HG03135 (cell line): ENCODE data around the gene SUSD6.
A peak's percentile ranks its signal among the peaks of the same experiment; 100 is the strongest.

ENCODE experiments used
- ATAC-seq: cut with Tn5 transposase; IDR thresholded peaks from one replicate; pipeline ENCODE4 v1.9.1; 2021; ENCODE audit warnings: mild to moderate bottlenecking, moderate library complexity; ENCODE audit not compliant: unreplicated experiment

SUSD6 gene, protein sequence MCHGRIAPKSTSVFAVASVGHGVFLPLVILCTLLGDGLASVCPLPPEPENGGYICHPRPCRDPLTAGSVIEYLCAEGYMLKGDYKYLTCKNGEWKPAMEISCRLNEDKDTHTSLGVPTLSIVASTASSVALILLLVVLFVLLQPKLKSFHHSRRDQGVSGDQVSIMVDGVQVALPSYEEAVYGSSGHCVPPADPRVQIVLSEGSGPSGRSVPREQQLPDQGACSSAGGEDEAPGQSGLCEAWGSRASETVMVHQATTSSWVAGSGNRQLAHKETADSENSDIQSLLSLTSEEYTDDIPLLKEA

DNA sequence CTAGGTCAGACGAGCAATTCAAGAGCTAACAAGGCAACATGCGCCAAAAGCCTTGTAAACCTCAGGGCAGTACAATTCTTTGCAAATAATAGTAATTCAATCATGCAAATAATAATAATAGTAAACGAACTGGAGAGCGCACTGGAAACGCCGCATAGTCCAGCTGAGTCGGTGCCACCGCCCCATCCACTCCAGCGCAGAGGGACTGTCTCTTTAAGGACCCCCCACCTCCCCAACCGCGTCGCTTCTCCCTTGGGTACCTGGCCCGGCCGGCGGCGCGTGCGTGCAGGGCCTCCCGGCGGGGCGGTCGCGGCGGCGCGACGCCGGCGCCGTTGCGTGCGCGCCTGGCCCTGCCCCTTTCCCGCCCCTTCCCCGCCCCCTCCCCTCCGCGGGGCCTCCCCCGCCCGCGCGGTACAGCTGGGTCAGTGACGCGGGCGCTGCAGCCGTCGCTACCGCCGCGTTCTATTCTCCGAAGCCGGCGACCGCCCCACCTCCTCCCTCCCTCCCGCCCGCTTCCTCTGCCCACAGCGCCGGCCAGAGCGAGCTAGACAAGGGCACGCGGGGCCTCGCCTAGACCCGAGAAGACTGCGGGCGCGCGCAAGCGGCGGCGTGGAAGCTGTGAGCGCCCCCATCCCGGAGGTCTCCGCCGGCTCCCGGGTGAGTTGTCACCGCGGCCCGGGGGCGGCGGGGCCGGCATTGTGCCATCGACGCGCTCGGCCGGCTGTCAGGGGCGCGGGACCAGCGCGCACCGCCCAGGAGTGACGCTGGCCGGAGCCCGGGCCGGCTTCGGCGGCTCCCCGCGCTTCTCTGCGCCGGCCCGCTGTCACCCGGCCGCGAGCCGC, at the start of gene SUSD6:
TSS of gene SUSD6 (plus strand) at position 425 of the 842 bp plus-strand sequence. CDS start 46,997 bp downstream, outside the sequence.
- peak; percentile 55 for ATAC-seq

- ATAC-seq: no peak
These were observed 49.5 kb upstream of the SUSD6 start for GRCh38 chr14:69561893-69562292.

DNA sequence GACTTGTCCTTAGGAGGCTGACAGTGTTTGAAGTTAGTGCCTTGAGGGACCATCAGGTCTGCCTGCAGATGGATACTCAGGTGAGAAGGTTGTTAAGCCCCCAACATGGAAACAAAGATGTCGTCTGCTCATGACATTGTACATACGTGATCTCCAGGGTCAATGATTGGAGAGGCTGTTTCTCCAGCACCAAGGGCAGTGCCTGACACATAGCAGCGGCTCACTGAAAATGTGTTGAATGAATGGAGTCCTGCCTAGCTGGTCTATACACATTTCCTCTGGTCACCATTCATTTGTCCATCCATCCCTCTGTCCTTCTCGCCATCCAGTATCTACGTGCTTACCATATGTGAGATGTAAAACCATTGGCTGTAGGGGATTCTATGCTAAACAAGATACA, 43.8 kb upstream of the SUSD6 start:
- ATAC-seq: no peak

DNA sequence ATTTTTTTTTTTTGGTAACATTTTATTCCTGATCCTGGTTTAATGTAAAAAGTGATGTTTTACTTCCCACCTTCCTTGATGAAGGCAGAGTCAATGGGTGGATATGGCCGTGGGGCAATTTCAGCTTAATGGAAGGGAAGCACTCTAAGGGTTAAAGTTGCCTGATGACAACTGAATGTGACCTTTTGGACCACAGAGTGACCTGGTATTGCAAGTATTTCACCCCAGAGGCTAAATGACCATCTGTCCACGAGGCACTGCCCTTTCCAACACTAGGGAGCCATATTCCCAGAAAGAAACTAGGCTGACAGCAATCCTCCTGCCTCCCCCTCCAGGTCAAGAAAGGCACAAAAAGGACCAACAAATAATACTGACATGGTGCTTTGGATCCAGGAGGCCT, 41.5 kb upstream of the SUSD6 start:
- ATAC-seq: no peak

GRCh38 chr14:69570836-69571330, 40.5 kb upstream of the SUSD6 start:
- no peak for ATAC-seq

DNA sequence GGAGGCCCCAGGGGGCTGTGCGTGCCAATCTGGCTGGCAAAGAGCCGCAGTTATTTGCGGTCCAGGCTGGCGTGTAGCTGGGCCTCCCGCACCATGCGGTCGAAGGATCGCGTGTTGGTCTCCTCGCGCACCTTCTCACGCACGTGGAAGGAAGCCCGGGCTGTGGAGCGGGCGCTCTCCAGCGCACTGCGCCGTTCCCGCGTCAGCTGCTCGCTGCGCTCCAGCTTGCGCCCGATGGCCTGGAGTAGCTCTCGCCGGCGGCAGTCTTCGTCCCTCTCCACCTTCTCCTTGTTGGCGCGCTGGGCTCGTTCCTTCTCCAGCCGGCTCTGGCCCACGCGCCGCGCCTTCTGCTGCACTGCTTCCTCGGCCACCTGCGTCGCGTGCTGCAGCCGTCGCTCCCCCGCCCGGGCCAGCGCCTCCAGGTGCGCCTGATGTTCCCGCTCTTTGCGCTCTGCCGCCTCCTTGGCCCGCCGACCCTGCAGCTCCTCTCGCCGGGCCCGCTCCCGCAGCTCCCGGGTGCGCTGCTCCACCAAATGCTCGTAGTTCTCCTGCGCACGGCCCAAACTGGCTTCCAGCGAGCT, 39.9 kb upstream of the SUSD6 start:
- ATAC-seq: no peak

- no peak for ATAC-seq
These were observed 39.2 kb upstream of the SUSD6 start for GRCh38 chr14:69572030-69572840.

DNA sequence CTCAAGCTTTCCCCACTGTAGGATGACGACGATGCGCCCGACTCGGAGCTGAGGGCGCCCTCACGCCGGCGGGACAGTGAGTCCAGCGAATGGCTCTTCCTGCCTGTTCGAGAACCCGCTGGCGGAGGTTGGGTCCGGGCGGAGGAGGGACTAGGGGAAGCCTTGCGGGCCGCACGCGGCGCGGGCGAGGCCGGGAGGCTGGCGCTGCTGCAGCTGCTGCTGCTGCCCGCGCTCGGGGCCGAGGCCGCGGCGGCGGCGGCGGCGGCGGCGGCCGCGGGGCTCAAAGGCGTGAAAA, 38.6 kb upstream of the SUSD6 start:
- no peak for ATAC-seq

DNA sequence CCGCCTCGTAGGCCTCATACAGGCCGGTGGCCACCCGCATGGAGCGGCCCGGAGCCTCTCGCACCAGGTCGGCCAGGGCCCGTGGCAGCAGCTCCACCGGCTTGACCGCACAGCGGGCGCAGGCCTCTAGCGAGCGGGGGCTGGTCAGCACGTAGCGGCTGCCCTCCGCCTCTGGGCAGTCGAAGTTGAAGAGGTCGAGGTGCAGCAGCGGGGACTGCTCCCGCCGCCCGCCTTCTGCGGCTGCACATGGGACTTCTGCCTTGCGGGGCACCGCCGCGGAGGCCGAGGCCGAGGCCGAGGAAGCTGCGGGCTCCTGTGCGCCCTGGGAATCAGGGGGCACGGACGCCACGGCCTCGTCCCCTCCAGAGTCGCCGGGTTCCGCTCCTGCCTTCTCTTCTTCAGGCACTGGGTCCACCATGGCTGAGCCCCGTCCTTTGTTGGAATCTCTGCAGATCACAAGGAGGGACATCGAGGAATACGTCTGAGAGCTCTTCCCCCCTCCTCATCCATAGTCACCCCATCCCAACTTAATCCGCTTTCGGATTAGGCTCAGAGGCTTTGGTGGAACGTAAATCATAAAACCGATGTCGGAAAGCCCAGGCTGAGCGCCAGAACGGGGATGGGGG, 38.1 kb upstream of the SUSD6 start:
- ATAC-seq: no peak

GRCh38 chr14:69573831-69574262, 37.5 kb upstream of the SUSD6 start:
- no peak for ATAC-seq

DNA sequence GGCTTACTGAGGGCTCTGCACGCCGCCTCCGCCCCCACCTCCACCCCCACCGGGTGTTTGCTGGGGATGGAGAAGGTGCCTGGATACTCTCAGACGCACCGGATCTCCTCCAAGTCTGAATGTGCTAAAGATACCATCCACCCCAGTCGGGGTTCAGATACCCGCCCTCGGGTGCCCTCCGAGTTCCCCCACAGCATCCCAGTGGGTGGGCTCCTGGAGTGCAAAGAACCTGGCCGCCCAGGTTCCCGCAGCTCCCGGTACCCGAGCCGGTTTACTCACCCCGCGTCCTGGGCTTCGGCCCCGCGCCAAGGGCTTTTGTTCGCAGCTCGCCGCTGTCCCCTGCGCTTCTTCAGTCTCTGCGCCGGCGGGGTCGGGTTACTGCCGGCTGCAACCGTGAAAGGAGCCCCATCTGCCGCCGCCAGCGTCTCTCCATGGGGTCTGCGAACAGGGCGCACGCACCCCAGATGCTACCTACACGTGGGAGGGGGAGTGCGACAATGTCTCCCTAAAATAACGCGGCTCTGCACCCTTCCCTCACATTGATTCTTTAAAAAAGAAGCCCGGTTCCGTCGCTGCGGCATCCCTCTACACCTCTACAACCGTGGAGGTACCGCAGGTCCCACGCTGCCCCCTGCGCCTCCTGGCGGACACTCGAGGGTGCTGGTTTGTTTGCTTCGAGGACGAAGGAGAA, 37.0 kb upstream of the SUSD6 start, which contains the start of gene CCDC177:
TSS of gene CCDC177 (minus strand) at position 609 of the 691 bp plus-strand sequence. CDS start 1,249 bp downstream, outside the sequence.
- ATAC-seq: no peak

GRCh38 chr14:69574954-69575295, 36.5 kb upstream of the SUSD6 start:
- ATAC-seq: no peak

GRCh38 chr14:69579476-69579875, 31.9 kb upstream of the SUSD6 start:
- no peak for ATAC-seq

- ATAC-seq: no peak
These were observed 31.3 kb upstream of the SUSD6 start for GRCh38 chr14:69580009-69580577.

DNA sequence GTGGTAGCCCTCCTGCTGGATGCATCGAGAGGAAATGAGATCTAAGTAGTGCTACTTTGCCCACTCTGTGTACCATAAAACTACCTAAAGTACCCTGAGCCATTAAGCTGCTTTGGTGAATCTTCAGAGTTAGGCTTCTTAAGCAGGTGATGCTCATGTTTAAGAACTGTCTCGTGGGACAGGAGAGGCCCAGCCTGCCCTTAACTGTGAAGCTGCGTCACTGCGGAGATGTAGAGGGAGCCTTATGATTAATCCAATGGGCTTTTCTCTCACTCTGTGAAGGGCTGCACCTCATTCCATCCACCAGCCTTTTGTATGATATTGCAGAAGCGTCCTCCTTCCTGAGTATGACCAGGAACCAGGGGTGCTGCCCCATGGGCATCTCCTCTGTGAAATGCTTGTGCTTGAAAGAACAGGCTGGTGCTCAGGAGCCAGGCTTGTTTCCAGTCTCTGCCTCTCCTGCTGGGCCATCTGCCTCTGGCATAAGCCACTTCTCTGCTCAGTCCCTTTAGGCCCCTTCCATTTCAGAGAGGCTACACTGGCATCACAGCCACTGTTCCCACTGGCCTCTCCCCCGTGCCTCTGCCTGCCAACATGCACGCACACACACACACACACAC, 30.0 kb upstream of the SUSD6 start:
- no peak for ATAC-seq

DNA sequence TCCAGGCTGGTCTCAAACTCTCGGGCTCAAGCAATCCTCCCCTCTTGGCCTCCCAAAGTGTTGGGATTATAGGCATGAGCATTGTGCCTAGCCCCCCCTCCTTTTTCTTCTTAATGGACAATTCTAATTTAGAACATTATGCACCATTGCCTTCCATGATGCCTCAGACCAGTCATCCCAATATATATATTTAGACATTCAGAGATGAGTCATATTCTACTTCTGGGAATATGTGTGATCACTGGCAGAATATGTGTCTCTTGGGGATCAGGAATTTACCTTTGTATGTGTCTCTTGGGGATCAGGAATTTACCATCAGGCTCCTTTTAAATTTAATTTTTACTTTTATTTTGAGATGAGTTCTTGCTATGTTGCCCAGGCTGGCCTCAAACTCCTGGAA, 29.2 kb upstream of the SUSD6 start:
- no peak for ATAC-seq

- ATAC-seq: no peak
These were observed 28.6 kb upstream of the SUSD6 start for GRCh38 chr14:69582829-69583228.

DNA sequence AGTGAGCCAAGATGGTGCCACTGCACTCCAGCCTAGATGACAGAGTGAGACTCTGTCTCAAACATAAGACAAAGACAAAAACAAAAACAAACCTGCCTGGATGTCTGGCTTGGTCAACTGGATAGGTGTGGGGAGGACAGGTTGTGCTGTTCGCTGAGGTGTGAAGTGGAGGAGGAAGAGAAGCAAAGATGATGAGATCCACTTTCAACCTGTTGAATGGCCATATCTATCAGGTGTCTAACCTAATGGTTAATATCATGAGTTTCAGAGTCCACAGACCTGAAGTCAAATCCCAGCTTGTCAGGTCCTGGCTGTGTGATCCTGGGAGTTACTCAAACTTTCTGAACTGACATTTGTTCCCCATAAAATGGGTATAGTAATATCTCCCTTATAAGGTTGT, 27.0 kb upstream of the SUSD6 start:
- no peak for ATAC-seq

GRCh38 chr14:69586404-69586803, 25.0 kb upstream of the SUSD6 start:
- ATAC-seq: no peak
